Stimulated activated CD8-positive, alpha-beta memory T cell treated with anti-CD3 and anti-CD28 coated beads, Interleukin-2, amount 100 ng/mL, for 48 hours (primary cell): ENCODE data around the gene WNT3.
"Not testable (repeated sequence)": the region's sequence is repeated elsewhere in the genome, so short reads cannot be mapped to it uniquely, and the experiment has no call there.

Source experiments
- DNase-seq, 2 donors: peaks; one replicate each; pipeline ENCODE4 v3.0.0-alpha.2; 2020; ENCODE audit warnings: low read depth in 2 of 2

WNT3 gene

DNA sequence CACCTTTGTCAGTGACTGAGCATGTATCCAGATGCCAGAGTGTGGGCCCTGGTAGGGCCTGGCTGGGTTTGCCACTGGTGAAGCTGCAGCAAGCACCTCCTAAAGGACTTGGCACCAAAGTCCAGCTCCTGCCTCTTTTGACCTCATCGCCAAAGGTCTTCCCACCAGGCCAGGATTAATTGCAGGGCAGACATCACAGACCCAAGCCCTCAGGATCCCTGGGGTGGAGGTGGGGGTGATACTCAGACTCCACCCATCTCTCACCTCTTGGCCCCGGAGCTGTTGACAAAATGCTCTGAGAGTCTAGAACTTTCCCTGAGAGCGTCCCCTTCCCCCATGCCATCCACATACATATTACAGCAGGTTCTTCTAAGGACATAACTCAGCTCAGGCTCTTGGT lies 4.6 kb downstream of the WNT3 start:
- no peak for DNase-seq

- no peak for DNase-seq
Observed at GRCh38 chr17:46812624-46813318, 5.7 kb downstream of the WNT3 start.

DNA sequence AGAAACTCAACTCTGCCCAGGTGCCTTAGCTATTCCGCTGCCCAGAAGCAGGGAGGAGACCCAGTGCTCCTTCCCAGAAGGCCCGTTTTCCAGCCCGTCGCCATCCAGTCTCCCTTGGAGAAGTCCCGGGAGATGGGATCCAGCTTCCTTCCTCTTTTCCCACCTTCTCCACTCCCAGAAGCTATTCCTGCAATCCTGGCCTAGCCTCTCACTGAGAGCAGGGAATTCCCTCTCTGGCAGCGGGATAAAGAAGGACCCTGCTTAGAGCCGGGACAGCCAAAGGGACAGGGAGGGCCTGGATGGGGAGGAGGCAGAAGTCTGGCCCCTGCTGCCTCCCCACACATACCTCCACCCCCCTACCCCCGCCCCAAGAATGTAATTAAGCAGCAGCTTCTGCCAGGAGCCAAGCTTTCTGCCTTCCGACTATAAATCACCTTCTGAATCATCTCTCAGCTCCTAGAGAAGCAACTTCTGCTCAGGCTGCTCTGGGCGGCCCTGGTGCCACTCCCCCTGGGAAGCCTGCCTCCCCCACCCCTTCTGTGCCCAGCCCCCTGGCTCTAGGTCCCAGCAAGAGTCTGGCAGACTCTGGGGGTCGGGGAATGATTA lies 6.4 kb downstream of the WNT3 start:
- no peak for DNase-seq

DNA sequence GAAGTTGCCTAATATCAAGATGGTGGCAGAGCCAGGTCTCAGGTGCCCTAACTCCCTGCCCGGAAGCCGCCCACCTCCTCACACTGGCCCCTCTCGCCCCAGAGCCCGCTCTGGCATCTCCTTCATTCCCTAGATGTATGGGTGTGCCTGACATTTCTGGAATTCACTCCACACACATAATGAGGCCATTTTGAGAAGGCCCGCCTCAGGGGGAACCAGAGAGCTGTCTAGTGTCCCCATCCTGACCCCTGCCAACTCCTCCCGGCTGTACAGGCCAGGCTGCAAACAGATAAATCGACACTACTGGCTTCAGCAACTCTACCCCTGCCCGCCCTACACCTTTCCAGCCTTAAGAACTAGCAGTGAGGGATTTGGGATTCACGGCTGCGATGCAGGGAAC lies 7.7 kb downstream of the WNT3 start:
- no peak for DNase-seq

DNA sequence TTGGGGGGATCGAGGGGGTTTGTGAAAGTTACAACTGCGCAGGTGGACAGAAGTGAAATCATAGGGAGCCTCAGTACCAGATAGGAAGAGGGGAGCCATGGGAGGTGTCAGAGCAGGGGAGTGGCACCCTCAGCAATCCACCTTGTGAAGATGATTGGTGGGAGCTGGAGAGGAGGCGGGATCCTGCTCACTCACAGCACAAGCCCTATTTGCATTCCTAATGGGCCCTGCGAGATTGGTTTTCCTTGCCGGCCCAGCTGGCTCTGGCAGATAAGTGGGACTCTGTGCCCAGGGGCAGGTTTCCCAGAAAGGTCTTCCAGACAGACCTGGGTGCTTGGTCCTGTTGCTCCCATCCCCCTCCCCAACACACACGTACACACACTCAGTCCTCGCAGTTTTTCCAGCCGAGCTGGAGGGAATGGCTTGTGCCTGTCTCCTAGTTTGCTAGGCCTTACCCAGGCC lies 9.4 kb downstream of the WNT3 start:
- DNase-seq, result no peak

GRCh38 chr17:46805771-46806170 lies 12.7 kb downstream of the WNT3 start:
- no peak for DNase-seq

GRCh38 chr17:46803544-46803943 lies 14.9 kb downstream of the WNT3 start:
- no peak for DNase-seq

DNA sequence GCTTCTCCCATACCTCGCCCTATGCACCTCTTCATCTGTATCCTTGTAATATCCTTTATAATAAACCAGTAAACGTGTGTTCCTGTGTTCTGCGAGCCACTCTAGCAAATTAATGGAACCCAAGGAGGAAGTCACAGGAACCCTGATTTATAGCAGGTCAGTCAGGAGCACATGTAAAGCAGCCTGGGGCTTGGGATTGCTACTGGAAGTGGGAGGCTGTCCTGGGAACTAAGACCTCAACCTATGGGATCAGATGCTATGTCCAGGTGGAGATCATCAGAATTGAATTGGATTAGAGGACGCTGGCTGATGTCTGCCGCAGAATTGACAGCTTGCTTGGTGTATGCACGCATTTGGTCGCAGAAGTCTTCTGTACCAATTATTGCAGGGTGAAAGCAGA lies 15.7 kb downstream of the WNT3 start:
- no peak for DNase-seq

- DNase-seq, result no peak
Observed at GRCh38 chr17:46800573-46800972, 17.9 kb downstream of the WNT3 start.

DNA sequence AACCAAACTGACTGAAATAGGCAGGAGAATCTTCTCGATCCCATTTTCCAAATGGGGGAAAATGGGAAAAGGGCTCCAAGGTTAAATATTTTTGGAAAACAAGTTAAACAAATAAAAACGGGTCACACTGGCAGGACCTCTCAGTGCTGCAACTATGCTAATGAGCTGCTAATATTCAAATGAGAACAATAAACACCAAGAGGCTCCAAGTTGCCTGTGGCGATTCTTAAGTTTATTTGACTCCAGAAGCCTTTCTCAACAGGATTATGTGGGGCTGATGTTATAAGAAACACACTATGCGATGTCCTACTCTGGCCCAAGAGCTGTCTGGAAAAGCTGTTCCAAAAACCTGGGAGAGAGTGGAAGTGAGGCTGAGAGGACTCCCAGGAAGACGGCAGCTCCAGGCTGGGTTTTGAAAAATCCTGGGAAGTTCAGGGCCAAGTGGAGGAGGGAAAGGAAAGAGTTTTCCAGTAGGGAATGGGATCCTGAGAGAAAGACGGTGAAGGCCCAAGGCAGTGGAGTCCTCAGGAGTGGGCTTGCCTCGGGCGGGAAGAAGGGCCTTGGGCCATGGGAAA lies 21.4 kb downstream of the WNT3 start:
- DNase-seq, result no peak

DNA sequence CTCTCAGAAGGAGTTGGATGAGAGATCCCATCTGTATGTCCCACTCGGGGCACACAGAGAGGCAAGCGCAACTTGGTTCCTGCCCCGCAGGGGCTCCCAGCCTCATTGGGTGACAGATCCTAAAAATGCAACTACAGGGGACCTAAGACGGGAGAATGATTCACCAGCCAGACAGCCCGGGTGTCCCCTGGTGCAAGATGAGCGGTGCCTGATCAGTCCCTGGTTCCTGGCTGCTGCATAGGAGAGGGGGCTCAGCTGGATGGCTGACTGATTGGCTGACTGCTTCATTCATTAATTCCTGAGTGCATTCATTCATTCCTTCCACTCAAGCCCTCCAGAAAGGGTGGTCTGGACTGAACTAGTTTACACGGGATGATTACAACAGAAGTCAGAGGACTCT lies 22.0 kb downstream of the WNT3 start:
- DNase-seq, result no peak

DNA sequence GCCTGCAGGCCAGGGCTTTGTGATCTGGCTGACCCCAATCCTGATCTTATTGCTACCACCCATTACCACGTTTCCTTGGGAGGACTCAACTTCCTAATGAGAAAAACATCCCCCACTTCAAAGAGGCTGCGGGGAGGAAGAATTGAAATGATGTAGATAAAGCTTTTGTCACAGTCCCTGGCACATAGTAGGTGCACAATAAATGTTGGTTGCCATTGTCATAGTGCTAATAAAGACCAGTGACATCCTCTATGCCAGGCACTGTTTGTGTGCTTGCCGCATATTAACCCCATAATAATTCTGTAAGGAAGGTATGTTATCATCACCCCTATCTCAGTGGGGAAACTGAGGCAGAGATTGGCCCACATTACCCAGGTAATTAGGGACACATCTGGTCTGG lies 22.4 kb downstream of the WNT3 start:
- DNase-seq, result no peak

DNA sequence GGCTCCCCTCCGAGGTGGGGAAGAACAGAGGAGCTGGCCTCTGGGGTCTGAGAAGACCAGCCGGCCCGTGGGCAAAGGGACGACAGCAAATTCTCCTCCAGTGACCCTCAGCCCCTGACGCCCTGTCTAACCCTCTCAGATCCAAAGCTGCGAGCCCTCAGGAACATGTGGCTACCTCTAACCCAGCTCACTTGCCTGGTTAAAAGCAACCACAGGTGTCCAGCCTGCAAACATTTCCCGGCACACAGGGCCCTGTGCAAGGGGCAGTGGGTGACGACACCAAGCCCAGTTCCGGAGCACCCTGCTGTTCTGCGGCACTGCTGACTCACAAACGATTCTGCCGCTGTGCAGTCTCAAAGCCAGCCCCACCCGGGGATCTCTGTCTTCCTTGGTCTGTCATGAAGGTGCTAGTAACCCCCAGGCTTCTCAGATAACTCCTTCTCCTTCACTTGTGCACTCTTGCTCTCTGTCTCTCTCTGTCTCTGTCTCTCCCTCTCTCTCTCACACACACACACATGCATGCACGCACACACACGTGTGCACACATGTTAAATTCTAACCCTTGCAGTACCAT lies 23.0 kb downstream of the WNT3 start:
- DNase-seq, result no peak

- DNase-seq, result no peak
Observed at GRCh38 chr17:46794318-46794717, 24.2 kb downstream of the WNT3 start.

GRCh38 chr17:46793541-46793940 lies 25.0 kb downstream of the WNT3 start:
- no peak for DNase-seq

DNA sequence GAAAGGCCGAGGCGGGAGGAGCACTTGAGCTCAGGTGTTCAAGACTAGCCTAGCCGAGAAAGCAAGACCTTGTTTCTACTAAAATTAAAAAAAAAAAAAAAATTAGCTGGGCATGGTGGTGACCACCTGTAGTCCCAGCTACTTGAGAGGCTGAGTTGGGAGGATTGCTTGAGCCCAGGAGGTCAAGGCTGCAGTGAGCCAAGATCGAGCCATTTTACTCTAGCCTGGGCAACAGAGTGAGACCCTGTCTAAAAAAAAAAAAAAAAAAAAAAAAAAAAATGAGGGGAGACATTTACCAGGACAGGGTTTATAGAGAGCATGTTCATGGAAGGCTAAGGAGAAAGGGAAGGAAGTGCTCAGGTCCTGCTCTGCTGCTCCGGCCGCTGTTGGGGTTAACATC lies 25.5 kb downstream of the WNT3 start:
- not testable (repeated sequence) for DNase-seq

GRCh38 chr17:46792071-46792470 lies 26.4 kb downstream of the WNT3 start:
- no peak for DNase-seq

- DNase-seq, result no peak
Observed at GRCh38 chr17:46791531-46791930, 27.0 kb downstream of the WNT3 start.

GRCh38 chr17:46790216-46790615 lies 28.3 kb downstream of the WNT3 start:
- DNase-seq, result no peak

DNA sequence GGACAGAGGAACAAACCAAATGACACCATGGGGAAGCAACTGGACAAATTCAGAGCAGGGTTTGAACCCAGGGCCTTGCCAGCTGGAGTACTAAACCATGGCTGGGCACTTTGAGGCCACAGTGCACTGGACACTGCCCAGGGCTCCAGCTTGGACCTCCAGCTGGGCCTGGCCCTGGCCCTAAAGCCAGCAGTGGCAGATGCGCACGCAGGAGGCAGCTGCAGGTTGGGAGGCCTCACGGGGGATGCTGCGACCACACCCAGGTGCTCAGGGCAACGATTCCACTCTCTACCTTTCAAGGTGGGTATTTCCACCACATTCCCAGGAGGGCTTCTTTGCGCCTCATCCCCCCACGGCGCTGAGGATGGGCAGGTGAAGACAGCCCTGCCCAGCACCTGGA lies 28.9 kb downstream of the WNT3 start:
- DNase-seq, result no peak

GRCh38 chr17:46788796-46789195 lies 29.7 kb downstream of the WNT3 start:
- no peak for DNase-seq

GRCh38 chr17:46788300-46788699 lies 30.2 kb downstream of the WNT3 start:
- DNase-seq, result no peak

DNA sequence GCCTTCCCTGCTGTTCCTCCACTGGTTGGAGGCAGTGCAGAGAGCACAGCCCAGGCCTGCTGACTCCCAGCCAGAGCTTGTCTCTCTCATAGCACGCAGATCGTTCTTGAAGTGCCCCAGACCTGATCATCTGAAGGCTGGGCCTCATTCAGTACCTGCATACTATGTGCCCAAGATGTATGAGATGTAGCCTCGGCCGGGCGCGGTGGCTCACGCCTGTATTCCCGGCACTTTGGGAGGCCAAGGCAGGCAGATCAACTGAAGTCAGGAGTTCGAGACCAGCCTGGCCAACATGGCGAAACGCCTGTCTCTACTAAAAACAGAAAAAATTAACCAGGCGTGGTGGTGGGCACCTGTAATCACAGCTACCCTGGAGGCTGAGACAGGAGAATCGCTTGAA lies 31.0 kb downstream of the WNT3 start:
- DNase-seq, result no peak
